Measurements from ENCODE around the gene ZDHHC11. TPM values are rescaled to one million over a fixed set of nuclear protein-coding genes. Genes with fewer than 3 reads are reported as not detected.
A peak's percentile ranks its signal among the peaks of the same experiment; 100 is the strongest.
"Not testable (repeated sequence)": the region's sequence is repeated elsewhere in the genome, so short reads cannot be mapped to it uniquely, and the experiment has no call there.

The ZDHHC11 gene
- total and polyA plus RNA-seq, 12 donors: 0.57 to 8.6 (median 2.9) TPM; not detected in 2

- 44 to 90% methylated on average over 4 of the region's 13 CpGs; no CpG with 5 or more reads in 2 of the 4 donors for WGBS, 4 donors
- no peaks in the 10 kb centered on the region for H3K4me1 ChIP-seq (replicated peaks in 1 of 2)
- H3K9me3 ChIP-seq (replicated peaks in 1 of 3): no peaks in the 10 kb centered on the region
- no peaks in the 10 kb centered on the region for H3K36me3 ChIP-seq (replicated peaks in 1 of 2)
- intact Hi-C loops (cut with DNase I): no loop called here
- no peak overlapping the region for H3K4me3 ChIP-seq
- DNase-seq: no peak
- no peak for TF ChIP-seq POLR2A (IDR thresholded peaks at IDR 0.05)
- TF ChIP-seq CTCF (IDR thresholded peaks at IDR 0.05): no peak
- no peaks in the 10 kb centered on the region for H3K27me3 ChIP-seq
- no peak overlapping the region for H3K27ac ChIP-seq
Measured at GRCh38 chr5:751496-751895, 99.3 kb downstream of the ZDHHC11 start.

GRCh38 chr5:750226-750625, 100.6 kb downstream of the ZDHHC11 start:
- H3K4me1 ChIP-seq (replicated peaks in 1 of 2); H3K4me3 ChIP-seq; intact Hi-C loops (cut with DNase I); H3K9me3 ChIP-seq (replicated peaks in 1 of 3); H3K27ac ChIP-seq; H3K36me3 ChIP-seq (replicated peaks in 1 of 2); H3K27me3 ChIP-seq: not testable (repeated sequence)
- DNase-seq: peak in 1 of 7 donors; percentile 40
- 80 to 90% (median 84%) methylated on average over 8 to 18 of the region's 19 CpGs for WGBS, 4 donors

GRCh38 chr5:749101-749670, 101.6 kb downstream of the ZDHHC11 start:
- Histone ChIP-seq H3K4me3 (no peak overlapping the region), H3K27me3 (no peaks in the 10 kb centered on the region), H3K4me1 (replicated peaks in 1 of 2) (no peaks in the 10 kb centered on the region), H3K36me3 (replicated peaks in 1 of 2) (no peaks in the 10 kb centered on the region), H3K27ac (no peak overlapping the region), H3K9me3 (replicated peaks in 1 of 3) (no peaks in the 10 kb centered on the region)
- intact Hi-C loops (cut with DNase I): no loop called here
- DNase-seq: peak in 1 of 7 donors; percentile 41
- 85 to 97% (median 88%) methylated on average over 13 to 14 of the region's 14 CpGs; no CpG with 5 or more reads in 1 of the 4 donors for WGBS, 4 donors
- TF ChIP-seq POLR2A (IDR thresholded peaks at IDR 0.05) (no peak), CTCF (IDR thresholded peaks at IDR 0.05) (no peak)

GRCh38 chr5:748011-748980, 102.5 kb downstream of the ZDHHC11 start:
- 82 to 100% (median 91%) methylated on average over 3 to 17 of the region's 18 CpGs for WGBS, 4 donors
- peak in 1 of 7 donors; percentile 44 for DNase-seq
- H3K36me3 ChIP-seq (replicated peaks in 1 of 2); H3K4me1 ChIP-seq (replicated peaks in 1 of 2); H3K9me3 ChIP-seq (replicated peaks in 1 of 3); H3K27me3 ChIP-seq; H3K4me3 ChIP-seq; intact Hi-C loops (cut with DNase I); H3K27ac ChIP-seq: not testable (repeated sequence)

GRCh38 chr5:747303-747844, 103.4 kb downstream of the ZDHHC11 start:
- intact Hi-C loops (cut with DNase I); H3K36me3 ChIP-seq (replicated peaks in 1 of 2); H3K9me3 ChIP-seq (replicated peaks in 1 of 3); H3K27ac ChIP-seq; H3K27me3 ChIP-seq; H3K4me3 ChIP-seq; DNase-seq; H3K4me1 ChIP-seq (replicated peaks in 1 of 2): not testable (repeated sequence)
- WGBS, 4 donors: 82 to 100% (median 90%) methylated on average over 1 to 3 of the region's 9 CpGs
